Fibroblast of skin of scalp (primary cell): Measurements from ENCODE around the gene NDUFA8.
A peak's percentile ranks its signal among the peaks of the same experiment; 100 is the strongest.

Experiments
- DNase-seq: peaks from one replicate; pipeline ENCODE4 v3.0.0-alpha.2; 2013

The NDUFA8 gene

DNA sequence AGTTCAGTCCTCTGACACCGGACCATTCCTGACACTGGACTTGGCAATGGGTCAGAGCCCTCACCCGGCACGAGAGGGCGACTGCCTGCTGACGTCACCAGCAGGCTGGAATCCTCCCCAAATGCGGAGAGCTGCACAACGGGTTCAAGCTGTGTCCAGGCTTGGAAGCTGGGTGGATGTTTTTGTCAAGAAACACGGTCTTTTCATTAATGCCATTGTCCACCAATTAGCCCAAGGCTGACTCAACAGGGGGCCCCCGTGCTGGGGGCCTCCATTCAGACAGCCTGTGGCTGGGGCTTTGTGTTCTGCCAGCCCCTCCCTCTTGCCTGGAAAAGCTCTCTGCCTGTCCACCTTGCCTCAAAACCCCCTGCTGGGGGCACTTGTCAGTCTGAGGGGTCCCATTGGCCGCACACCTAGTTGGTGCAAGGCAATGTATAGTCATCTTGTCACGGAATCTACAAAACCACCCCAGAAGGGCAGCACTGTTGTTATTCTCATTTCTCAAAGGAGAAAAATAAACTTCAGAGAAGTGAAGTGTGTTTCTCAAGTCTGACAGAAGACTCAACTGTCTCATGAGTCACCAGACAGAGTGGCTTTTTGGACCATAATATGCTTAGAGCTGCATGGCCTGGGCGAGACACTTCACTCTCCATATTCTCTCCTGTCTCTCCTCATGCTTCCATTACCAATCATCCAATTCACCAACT, 24.6 kb downstream of the NDUFA8 start:
- DNase-seq = peak; percentile 26

DNA sequence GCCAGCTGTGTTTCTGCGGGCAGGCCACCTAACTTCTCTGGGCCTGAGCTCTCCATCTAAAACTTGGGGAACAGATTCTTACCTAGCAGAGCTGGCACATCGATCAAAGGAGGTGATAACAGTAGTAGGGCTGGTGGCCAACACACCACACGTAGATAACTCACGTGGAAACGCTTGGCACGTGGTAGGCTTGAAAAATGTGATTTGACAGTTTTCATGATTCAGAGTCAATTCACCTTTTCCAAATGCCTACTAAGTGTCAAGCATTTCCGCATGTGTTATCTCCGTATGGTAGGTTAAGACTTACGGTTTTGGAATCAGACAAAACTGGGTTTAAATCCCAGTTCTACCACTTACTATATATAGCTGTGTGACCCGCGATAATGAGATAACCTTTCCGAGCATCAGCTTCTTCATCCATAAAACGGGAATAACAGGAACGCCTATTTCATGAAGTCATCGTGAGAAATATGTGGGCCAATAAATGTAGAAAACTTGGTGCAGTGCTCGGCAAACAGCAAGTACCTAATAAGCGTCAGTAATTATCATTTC, 25.5 kb downstream of the NDUFA8 start:
- no peak for DNase-seq

DNA sequence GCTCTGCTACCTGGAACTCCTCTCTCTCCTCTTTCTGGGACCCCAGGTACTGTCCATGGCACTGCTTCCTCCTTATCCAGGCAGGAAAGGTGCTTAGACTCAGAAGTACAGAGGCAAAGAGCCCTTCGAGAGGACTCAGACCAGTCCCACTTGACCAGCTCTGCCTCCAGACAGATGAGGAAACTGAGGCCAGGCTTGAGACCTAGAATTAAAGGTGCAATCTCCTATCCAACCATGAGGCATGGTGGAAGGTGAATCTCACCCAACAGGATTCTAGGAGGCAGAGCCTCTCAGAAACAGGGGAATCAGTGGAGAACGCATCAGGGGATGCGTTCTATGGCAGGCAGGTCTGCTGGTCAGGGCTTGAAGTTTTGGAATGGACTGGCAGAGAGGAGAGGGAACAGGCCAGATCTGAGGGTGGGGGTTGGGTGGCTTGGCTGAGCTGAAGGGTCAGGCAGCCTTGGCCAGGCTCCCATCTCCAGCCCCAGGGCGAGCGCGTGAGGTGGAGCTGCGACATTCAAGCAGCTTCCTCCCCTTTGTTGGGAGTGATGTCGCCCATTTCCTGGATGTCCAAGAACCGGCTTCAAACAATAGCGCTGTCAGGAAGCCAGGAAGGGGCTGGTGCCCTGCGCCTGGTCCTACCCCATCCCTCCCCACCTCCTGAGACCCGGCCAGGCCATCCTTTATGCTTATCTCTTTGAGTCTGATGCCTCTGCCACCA, 26.2 kb downstream of the NDUFA8 start:
- no peak for DNase-seq

GRCh38 chr9:122132539-122132938, 27.0 kb downstream of the NDUFA8 start:
- no peak for DNase-seq

- no peak for DNase-seq
These were observed 28.1 kb downstream of the NDUFA8 start for GRCh38 chr9:122131401-122132001.

- no peak for DNase-seq
These were observed 28.7 kb downstream of the NDUFA8 start for GRCh38 chr9:122130837-122131236.

- DNase-seq = no peak
These were observed 29.6 kb downstream of the NDUFA8 start for GRCh38 chr9:122129969-122130368.

DNA sequence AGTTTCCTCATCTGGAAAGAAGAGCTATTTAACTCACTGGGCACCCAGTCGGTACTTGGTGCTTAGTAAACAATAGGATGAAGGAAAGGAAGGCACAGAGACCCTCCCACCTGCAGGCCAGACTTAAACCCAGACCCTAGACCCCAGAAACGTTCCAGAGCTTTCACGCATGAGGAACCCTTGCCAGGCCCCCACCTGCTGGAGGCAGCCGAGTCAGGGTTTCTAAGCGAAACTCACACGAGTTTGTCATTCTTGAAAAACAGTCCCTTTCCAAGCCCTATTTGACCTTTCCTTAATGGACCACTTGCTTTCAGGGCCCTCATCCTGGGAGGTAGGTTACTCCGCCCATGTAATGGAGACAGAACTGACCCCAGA, 30.6 kb downstream of the NDUFA8 start:
- no peak for DNase-seq

GRCh38 chr9:122128007-122128968, 31.3 kb downstream of the NDUFA8 start:
- no peak for DNase-seq

GRCh38 chr9:122127396-122127798, 32.2 kb downstream of the NDUFA8 start:
- DNase-seq = no peak

DNA sequence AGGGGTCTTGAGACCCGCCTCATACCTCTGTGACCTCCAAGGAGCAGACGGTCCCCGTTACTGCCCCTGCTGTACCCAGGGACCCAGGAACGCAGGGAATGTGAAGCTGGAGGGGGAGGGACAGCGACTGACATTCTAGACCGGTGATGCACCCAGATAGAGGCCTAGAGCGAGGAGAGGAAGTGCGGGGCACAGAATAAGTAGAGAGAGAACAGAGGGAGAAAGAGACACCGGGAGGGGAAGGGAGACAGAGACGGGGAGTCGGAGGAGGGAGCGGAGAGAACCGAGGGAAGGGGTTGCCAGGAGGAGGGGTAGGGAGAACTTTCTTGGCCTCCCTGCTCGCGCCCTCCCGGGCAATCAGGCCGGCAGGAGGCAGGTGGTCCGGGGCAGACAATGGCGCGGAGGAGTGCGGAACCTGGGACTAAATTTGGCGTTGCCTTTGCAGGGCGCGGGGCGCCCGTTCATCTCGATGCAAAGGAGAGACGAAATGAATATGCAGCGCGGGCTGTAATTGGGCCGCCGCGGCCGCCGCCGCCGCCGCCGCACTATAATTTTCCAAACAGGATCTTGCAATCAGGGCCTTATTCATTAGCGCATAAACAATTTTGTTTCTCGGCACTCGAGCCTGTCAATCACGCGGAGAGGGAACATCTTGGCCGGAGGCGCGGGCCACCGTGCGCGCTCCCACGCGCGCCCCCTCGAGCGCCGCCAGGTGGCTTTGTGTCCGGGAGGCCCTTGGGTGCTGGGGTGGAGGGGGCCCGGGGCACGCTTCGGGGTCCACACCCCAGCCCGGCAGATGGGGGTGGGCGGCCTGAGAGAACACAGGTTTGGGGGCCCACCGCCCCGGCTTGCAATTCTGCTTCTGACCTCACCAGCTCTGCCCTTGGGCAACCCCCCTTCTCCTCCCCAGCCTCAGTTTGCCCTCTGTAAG, 33.0 kb downstream of the NDUFA8 start:
- peak; percentile 73 for DNase-seq

- DNase-seq = no peak
These were observed 33.9 kb downstream of the NDUFA8 start for GRCh38 chr9:122125509-122126330.

DNA sequence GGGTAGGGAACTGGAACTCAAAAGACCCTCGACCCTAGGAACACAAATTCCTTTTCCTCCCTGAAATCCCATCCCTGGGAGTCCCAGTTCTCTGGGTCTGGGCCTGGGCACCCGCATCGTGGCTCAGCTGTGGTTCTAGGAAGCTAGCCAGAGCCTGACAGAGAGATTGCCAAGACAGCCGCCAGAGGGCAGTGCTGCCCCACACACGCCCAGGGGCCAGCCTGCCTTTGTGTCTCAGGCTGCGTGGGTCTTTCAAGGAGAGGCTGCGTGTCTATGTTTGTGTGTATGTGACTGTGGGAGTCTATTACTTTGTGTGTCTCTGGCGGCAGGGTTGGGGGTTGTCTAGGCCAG, 34.4 kb downstream of the NDUFA8 start:
- DNase-seq = peak; percentile 73

DNA sequence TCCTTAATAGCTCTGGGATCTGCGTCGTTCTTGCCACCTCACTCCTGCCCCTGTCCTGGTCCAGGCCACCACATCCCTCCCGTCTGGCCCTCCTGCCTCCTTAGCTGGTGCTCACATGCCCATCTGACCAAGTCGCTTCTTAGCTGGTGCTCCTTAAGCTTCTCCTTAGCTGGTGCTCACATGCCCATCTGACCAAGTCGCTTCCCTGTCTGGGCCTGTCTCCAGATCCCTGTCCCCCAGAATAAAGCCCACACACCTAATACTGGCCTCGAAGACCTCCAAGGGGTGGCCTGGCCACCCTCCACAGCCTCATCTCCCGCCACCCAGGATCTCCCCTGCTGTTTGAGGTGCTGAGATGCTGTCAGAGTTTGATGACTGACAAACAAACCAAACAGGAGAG, 35.1 kb downstream of the NDUFA8 start:
- DNase-seq = no peak

- DNase-seq = no peak
These were observed 35.5 kb downstream of the NDUFA8 start for GRCh38 chr9:122124048-122124447.

- peak; percentile 71 for DNase-seq
These were observed 36.5 kb downstream of the NDUFA8 start for GRCh38 chr9:122122903-122123632.

DNA sequence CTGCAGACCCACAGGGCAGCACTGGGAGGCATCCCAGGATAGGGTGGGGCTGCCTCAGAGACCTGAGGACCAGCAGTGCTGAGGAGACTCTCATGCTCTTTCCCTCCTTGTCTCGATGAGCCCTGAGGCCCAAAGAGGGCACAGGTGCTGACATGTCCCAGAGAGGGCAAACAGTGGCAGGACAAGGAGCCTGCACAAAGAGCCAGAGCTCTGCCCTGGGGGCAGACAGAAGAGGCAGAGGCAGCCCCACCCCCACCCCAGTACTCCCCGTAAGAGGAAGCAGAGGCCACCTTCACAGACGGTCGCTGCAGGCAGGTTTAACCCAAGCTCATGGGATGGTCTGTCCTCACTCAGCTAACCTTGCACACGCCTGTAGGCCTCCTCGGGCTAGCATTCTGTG, 37.1 kb downstream of the NDUFA8 start:
- DNase-seq = no peak

DNA sequence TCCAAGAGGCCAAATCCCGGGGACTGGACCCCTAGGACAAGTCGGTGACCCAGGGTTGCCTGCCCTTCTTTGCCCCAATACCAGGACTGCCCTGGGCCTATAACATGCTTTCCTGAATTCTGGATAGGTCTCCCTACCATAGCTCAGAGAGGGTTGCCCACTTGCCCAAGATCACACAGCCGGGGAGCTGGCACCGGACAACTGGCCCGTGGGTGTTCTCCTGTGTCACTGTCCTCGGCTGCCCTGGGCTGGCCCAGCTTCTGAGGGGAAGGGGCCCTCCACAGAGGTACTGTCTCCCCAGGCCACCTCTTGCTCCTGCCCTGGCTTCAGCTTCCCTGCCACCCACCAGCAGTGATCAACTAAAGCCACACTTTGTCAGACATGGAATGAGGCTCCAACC, 37.6 kb downstream of the NDUFA8 start:
- no peak for DNase-seq

GRCh38 chr9:122121391-122121790, 38.2 kb downstream of the NDUFA8 start:
- no peak for DNase-seq
